A673 (cell line): ENCODE data around the gene GNAS-AS1.

Experiments used
- EZH2 ChIP-seq: fragments of 200-600 bp; sonication (generic); IDR thresholded peaks from 2 replicates; pipeline ENCODE4 v1.6.1; 2017; ENCODE audit warnings: borderline replicate concordance, low read depth, mild to moderate bottlenecking, mixed read lengths, antibody characterized with exemption, low read length; ENCODE audit not compliant: poor library complexity, severe bottlenecking
- TF ChIP-seq, protein P1 (sequence below): fragments of 300-800, 200-600 bp; sonication (generic); conservative IDR thresholded peaks from 2 replicates; pipeline ENCODE4 v1.5.1; 2017; ENCODE audit warnings: low read depth, mild to moderate bottlenecking, antibody characterized with exemption, low read length, moderate library complexity, mixed read lengths

- TF ChIP-seq, protein P1, sequence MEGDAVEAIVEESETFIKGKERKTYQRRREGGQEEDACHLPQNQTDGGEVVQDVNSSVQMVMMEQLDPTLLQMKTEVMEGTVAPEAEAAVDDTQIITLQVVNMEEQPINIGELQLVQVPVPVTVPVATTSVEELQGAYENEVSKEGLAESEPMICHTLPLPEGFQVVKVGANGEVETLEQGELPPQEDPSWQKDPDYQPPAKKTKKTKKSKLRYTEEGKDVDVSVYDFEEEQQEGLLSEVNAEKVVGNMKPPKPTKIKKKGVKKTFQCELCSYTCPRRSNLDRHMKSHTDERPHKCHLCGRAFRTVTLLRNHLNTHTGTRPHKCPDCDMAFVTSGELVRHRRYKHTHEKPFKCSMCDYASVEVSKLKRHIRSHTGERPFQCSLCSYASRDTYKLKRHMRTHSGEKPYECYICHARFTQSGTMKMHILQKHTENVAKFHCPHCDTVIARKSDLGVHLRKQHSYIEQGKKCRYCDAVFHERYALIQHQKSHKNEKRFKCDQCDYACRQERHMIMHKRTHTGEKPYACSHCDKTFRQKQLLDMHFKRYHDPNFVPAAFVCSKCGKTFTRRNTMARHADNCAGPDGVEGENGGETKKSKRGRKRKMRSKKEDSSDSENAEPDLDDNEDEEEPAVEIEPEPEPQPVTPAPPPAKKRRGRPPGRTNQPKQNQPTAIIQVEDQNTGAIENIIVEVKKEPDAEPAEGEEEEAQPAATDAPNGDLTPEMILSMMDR = no peak
- TF ChIP-seq EZH2 = no peak
Observed at GRCh38 chr20:58863044-58863790, 12.5 kb upstream of the GNAS-AS1 start.
